H9 (cell line): ENCODE measurements around the gene BICDL1. TPM values are rescaled to one million over a fixed set of nuclear protein-coding genes. Genes with fewer than 3 reads are reported as not detected.

ENCODE experiments used
- DNase-seq: peaks from one replicate; pipeline ENCODE4 v3.0.0-alpha.2; 2017
- H2AFZ ChIP-seq: one replicate; pipeline ENCODE4 v1.6.1; 2013; ENCODE audit warnings: mild to moderate bottlenecking, low read length, control low read depth, moderate library complexity
- H2AK5ac ChIP-seq: 2 replicates; pipeline ENCODE4 v1.6.1; 2013; ENCODE audit warnings: low read length, control low read depth, mixed read lengths; ENCODE audit not compliant: insufficient read length
- H2BK120ac ChIP-seq: one replicate; pipeline ENCODE4 v1.6.1; 2013; ENCODE audit warnings: low read depth, mild to moderate bottlenecking, low read length, control low read depth, inconsistent platforms; ENCODE audit not compliant: poor library complexity, severe bottlenecking
- H2BK12ac ChIP-seq: 2 replicates; pipeline ENCODE4 v1.6.1; 2013; ENCODE audit warnings: low read length, control low read depth, mixed read lengths, low read depth; ENCODE audit not compliant: insufficient read length
- H2BK15ac ChIP-seq: 2 replicates; pipeline ENCODE4 v1.6.1; 2013; ENCODE audit warnings: low read depth, low read length, control low read depth
- H2BK20ac ChIP-seq: one replicate; pipeline ENCODE4 v1.6.1; 2013; ENCODE audit warnings: low read depth, mild to moderate bottlenecking, low read length, control low read depth, inconsistent platforms; ENCODE audit not compliant: poor library complexity, severe bottlenecking
- H2BK5ac ChIP-seq: 2 replicates; pipeline ENCODE4 v1.6.1; 2013; ENCODE audit warnings: low read length, control low read depth, mixed read lengths; ENCODE audit not compliant: insufficient read length
- H3K14ac ChIP-seq: 2 replicates; pipeline ENCODE4 v1.6.1; 2013; ENCODE audit warnings: low read length, control low read depth; ENCODE audit not compliant: insufficient read depth
- H3K18ac ChIP-seq: 2 replicates; pipeline ENCODE4 v1.6.1; 2013; ENCODE audit warnings: low read depth, mild to moderate bottlenecking, mixed read lengths, low read length, control low read depth; ENCODE audit not compliant: insufficient read length
- H3K23ac ChIP-seq: 2 replicates; pipeline ENCODE4 v1.6.1; 2013; ENCODE audit warnings: low read length, control low read depth, mixed read lengths, low read depth; ENCODE audit not compliant: insufficient read length
- H3K23me2 ChIP-seq: 2 replicates; pipeline ENCODE4 v1.6.1; 2013; ENCODE audit warnings: low read depth, mild to moderate bottlenecking, mixed read lengths, low read length, control low read depth; ENCODE audit not compliant: insufficient read length, poor library complexity, severe bottlenecking
- H3K27ac ChIP-seq: 2 replicates; pipeline ENCODE4 v1.5.1; 2013; ENCODE audit warnings: low read length, control low read depth, mixed read lengths, low read depth; ENCODE audit not compliant: insufficient read length
- H3K27me3 ChIP-seq: 2 replicates; pipeline ENCODE4 v1.6.1; 2013; ENCODE audit warnings: low read length, control low read depth, inconsistent platforms; ENCODE audit not compliant: insufficient read depth
- H3K4ac ChIP-seq: 2 replicates; pipeline ENCODE4 v1.6.1; 2013; ENCODE audit warnings: low read depth, mild to moderate bottlenecking, control low read depth, inconsistent platforms, low read length, moderate library complexity
- H3K4me1 ChIP-seq: 2 replicates; pipeline ENCODE4 v1.6.1; 2013; ENCODE audit warnings: low read length, control low read depth, inconsistent platforms; ENCODE audit not compliant: insufficient read depth
- H3K4me2 ChIP-seq: 2 replicates; pipeline ENCODE4 v1.6.1; 2013; ENCODE audit warnings: low read length, control low read depth, mixed read lengths; ENCODE audit not compliant: insufficient read length, insufficient read depth
- H3K56ac ChIP-seq: 2 replicates; pipeline ENCODE4 v1.6.1; 2013; ENCODE audit warnings: low read depth, mild to moderate bottlenecking, mixed read lengths, low read length, control low read depth; ENCODE audit not compliant: insufficient read length
- H3K79me1 ChIP-seq: 2 replicates; pipeline ENCODE4 v1.6.1; 2013; ENCODE audit warnings: low read depth, mild to moderate bottlenecking, moderate library complexity, low read length, control low read depth, inconsistent platforms; ENCODE audit not compliant: insufficient read depth, poor library complexity, severe bottlenecking
- H3K79me2 ChIP-seq: 2 replicates; pipeline ENCODE4 v1.6.1; 2013; ENCODE audit warnings: low read length, control low read depth, inconsistent platforms; ENCODE audit not compliant: insufficient read depth
- H3K9ac ChIP-seq: 2 replicates; pipeline ENCODE4 v1.6.1; 2013; ENCODE audit warnings: low read length, control low read depth, mixed read lengths; ENCODE audit not compliant: insufficient read length; ENCODE audit errors: extremely low read depth
- H3K9me3 ChIP-seq: one replicate; pipeline ENCODE4 v1.6.1; 2013; ENCODE audit warnings: low read depth, low read length, inconsistent platforms; ENCODE audit not compliant: control insufficient read depth
- H3T11ph ChIP-seq: one replicate; pipeline ENCODE4 v1.6.1; 2013; ENCODE audit warnings: mild to moderate bottlenecking, low read length, control low read depth, inconsistent platforms
- H4K20me1 ChIP-seq: one replicate; pipeline ENCODE4 v1.6.1; 2013; ENCODE audit not compliant: control insufficient read depth, insufficient read length, insufficient read depth
- H4K5ac ChIP-seq: 2 replicates; pipeline ENCODE4 v1.6.1; 2013; ENCODE audit warnings: low read depth, mild to moderate bottlenecking, mixed read lengths, low read length, control low read depth; ENCODE audit not compliant: insufficient read length
- H4K8ac ChIP-seq: replicated peaks from 2 replicates; pipeline ENCODE4 v1.6.1; 2013; ENCODE audit warnings: low read length, control low read depth, mixed read lengths, low read depth; ENCODE audit not compliant: insufficient read length
- H4K91ac ChIP-seq: 2 replicates; pipeline ENCODE4 v1.6.1; 2013; ENCODE audit warnings: low read depth, mild to moderate bottlenecking, moderate library complexity, mixed read lengths, low read length, control low read depth; ENCODE audit not compliant: insufficient read length
- H3K27ac Mint-ChIP-seq, 3 experiments: 2 replicates in 2 of 3; 3 replicates in 1 of 3; pipeline ENCODE4 v1.8.0; 2020 to 2021; ENCODE audit warnings: mixed read lengths in 3 of 3, mild to moderate bottlenecking in 1 of 3, moderate library complexity in 1 of 3
- H3K27me3 Mint-ChIP-seq: 2 replicates; pipeline ENCODE4 v1.8.0; 2021; ENCODE audit warnings: low read depth, mild to moderate bottlenecking, moderate library complexity, mixed read lengths
- H3K36me3 Mint-ChIP-seq, 3 experiments: 2 replicates in 2 of 3; 3 replicates in 1 of 3; pipeline ENCODE4 v1.8.0; 2020 to 2021; ENCODE audit warnings: low read depth in 3 of 3, mixed read lengths in 3 of 3; ENCODE audit not compliant: insufficient read depth in 1 of 3
- H3K4me1 Mint-ChIP-seq, 2 experiments: 2 replicates each; pipeline ENCODE4 v1.8.0; 2020; ENCODE audit warnings: mixed read lengths in 2 of 2
- H3K4me3 Mint-ChIP-seq, 2 experiments: 2 replicates in 1 of 2; 3 replicates in 1 of 2; pipeline ENCODE4 v1.8.0; 2020 to 2021; ENCODE audit warnings: mild to moderate bottlenecking in 2 of 2, mixed read lengths in 2 of 2, moderate library complexity in 1 of 2
- H3K9me3 Mint-ChIP-seq, 2 experiments: 2 replicates in 1 of 2; 3 replicates in 1 of 2; pipeline ENCODE4 v1.8.0; 2020; ENCODE audit warnings: mild to moderate bottlenecking in 2 of 2, mixed read lengths in 2 of 2, moderate library complexity in 1 of 2
- CTCF ChIP-seq: fragments of 200-600 bp; sonication (generic); conservative IDR thresholded peaks from 3 replicates; pipeline ENCODE4 v1.8.0; 2021; ENCODE audit warnings: antibody characterized with exemption, mild to moderate bottlenecking
- WGBS: extraction: QIAGEN DNeasy Blood & Tissue Kit; methylation state at CpG from one replicate; pipeline ENCODE4 v1.1.7; 2013; ENCODE audit warnings: missing lambda C conversion rate, low lambda C conversion rate, mixed read lengths; ENCODE audit not compliant: insufficient read length; ENCODE audit errors: extremely low coverage; 5-methylcytosine and 5-hydroxymethylcytosine counted together
- total RNA-seq: library from RNA; stranded (reverse); gene quantifications from 2 replicates; pipeline ENCODE4 v1.2.1, GENCODE V29; 2021

BICDL1 gene
- total RNA-seq, 1 experiment from 2014 or later, result 13.8 TPM

DNA sequence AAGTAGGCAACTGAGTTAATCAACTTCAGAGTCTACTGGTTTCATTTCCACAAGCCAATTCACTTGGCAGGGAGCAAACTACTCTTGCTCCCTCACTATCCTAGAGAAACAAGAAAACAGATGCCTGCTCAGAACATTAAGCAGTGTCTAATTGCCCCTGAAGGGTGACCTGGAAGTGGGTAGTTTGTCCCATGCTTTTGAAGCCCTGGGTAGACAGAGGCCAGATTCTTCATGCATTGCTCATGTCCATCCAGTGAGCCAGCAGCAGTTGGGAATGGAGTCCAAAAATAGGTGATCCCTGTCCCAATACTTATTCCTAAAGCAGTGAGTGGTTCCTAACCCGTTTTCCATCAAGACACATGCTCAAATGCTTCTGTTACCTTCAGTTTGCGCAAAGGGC, 48.8 kb downstream of the BICDL1 start:
- Histone ChIP-seq H3K79me1 (no peaks in the 10 kb centered on the region), H3K27me3 (no peaks in the 10 kb centered on the region), H4K5ac (no peak overlapping the region), H3K18ac (no peak overlapping the region), H3K27ac (no peak overlapping the region), H4K20me1 (no peaks in the 10 kb centered on the region), H2BK5ac (no peak overlapping the region), H3K9me3 (no peaks in the 10 kb centered on the region), H3K23ac (no peak overlapping the region), H2BK12ac (no peak overlapping the region), H2AFZ (no peak overlapping the region), H3K4ac (no peak overlapping the region), H2BK15ac (no peak overlapping the region), H3K14ac (no peak overlapping the region), H2BK120ac (no peak overlapping the region), H3K9ac (no peak overlapping the region), H3T11ph (no peak overlapping the region), H4K8ac (no peak overlapping the region), H4K91ac (no peak overlapping the region), H3K23me2 (no peaks in the 10 kb centered on the region), H3K79me2 (no peaks in the 10 kb centered on the region), H3K4me2 (no peak overlapping the region), H2AK5ac (no peak overlapping the region), H2BK20ac (no peak overlapping the region), H3K56ac (no peak overlapping the region), H3K4me1 (no peaks in the 10 kb centered on the region)
- whole genome bisulfite sequencing, result no CpG with 5 or more reads among the region's 2 CpGs
- no peak for DNase-seq
- no peaks in the 10 kb centered on the region; a peak in 1 of 5 replicates for H3K9me3 Mint-ChIP-seq
- TF ChIP-seq CTCF, result no peak
- H3K4me3 Mint-ChIP-seq, result no peak overlapping the region
- H3K36me3 Mint-ChIP-seq, result no peaks in the 10 kb centered on the region
- peak overlapping the region in 2 of 3 experiments; percentile 32 to 78; a peak in 1 of 7 replicates for H3K27ac Mint-ChIP-seq
- no peaks in the 10 kb centered on the region for H3K27me3 Mint-ChIP-seq
- H3K4me1 Mint-ChIP-seq, result peaks cover 13 to 38% of the 10 kb centered on the region in 2 experiments
